G401 (cell line): ENCODE measurements around the gene RPL36A. TPM values are rescaled to one million over a fixed set of nuclear protein-coding genes. Genes with fewer than 3 reads are reported as not detected.

Experiments
- DNase-seq: peaks from one replicate; pipeline ENCODE4 v3.0.0-alpha.2; 2015; ENCODE audit warnings: low spot score
- in situ Hi-C: cut with HindIII; loops from 2 replicates; pipeline ENCODE4 v1.10.0; 2016; ENCODE audit warnings: low sequenced_read_pairs, mixed read lengths
- total RNA-seq: library from RNA; depleted of rRNA; stranded (reverse); fragments of >200 nt; shearing (Covaris generic); gene quantifications from 2 replicates; pipeline ENCODE4 v1.2.3, GENCODE V29; 2014; rRNA removed

Gene RPL36A
- total RNA-seq: 415 and 688 TPM in 2 replicates

DNA sequence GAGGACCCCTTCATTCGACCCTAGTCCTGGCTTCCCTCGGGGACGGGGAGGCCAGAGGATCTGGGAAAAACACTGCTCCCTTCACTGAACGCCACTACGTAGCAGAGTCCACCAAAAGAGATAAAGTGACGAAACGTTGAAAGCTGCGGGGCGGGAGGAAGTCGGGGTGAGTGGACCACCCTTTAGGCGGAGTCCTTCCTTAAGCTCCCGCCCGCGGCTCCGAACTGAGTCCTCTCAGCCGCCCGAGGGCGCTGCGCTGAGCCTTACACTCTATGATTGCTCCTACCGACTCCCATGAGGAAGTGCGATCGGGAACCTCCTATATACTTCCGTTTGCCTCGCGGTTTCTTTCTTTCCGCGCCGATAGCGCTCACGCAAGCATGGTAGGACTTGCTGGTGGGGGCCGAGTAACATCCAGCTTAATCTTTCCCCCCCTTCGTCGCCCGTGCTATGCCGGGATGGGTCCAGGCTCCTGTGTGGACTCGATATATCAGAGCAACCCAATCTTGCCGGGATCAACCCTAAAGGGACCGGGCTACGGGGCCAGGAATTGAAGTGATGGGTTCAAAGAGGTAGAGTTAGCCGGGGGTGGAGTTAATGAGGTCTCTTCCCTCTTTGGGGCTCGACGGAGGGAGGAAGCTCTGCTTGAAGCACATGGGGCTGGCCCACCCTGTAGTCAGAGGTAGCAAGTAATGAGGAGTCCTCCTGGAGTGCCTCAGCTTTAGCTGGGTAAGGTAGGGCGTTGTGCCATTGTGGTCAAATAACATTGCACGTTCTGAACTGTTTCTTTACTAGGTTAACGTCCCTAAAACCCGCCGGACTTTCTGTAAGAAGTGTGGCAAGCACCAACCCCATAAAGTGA is at the start of gene RPL36A:
TSS of gene RPL36A (plus strand) at position 348 of the 862 bp plus-strand sequence. CDS start at position 381, 33 bp downstream.
- in situ Hi-C loops: no loop called here
- peak; percentile 88 for DNase-seq

DNA sequence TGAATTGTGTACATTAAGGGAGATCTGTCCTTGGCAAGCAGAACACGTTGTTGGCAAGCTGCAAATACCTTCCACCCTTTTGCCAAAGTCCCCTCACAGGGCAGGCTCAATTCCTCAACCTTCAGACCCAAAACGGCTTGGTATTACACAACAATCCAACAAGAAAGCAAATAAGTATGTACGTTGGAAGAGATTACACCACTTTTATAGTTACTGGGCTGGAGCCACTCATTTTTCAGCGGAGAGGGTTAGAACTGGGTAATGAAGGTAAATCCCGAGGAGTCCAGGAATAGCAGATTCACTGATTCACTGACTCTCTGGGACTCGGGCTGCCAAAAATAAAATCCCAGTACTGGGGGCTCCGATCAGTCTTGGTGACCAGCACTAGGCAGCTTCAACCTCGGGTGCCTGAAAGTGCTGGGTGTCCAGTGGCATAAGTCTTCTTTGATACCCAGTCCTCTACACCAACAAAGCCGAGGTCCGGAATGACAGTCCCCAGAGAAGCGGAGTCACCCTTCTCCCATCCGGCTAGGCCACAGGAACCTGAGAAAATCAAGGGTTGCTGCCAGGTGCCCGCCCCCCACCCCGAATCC is 42.9 kb upstream of the RPL36A start:
- no peak for DNase-seq
- in situ Hi-C loops: no loop called here

DNA sequence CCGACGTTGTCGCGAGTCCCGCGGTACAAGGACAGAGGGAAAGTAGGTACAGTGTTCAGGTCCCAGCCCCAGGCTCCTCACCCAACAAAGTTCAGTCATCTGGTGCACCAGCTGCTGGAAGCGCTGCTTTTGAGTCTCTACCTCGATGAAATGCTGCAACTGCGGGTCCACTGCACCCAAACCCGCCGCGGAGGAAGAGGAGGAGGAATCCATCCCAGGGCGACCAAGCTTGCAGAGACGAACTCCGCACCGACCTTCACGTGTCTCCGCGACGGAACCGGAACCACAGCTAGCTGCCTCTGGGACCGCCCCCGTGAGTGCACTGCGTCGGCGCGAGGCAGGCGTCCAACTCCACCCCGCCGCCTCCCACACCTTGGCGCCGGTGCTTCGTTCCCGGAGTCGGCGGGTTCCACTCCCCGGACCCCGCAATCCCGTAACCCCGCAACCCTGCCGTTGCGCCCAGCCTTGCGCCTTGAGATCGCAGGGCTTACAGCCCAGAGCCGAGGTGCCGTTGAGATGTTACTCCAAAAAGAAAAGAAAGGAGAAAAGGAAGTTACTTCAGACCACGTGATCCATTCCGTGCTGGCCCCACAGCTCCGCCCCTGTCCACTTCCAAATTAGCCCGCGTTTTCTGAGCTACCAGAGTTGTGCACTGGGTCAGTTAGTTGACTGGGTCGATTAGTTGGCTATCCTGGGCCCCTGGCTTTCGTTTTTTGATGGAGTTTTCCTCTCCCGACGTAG is 42.2 kb upstream of the RPL36A start, which contains the start of gene TIMM8A:
TSS of gene TIMM8A (minus strand) at position 291 of the 741 bp plus-strand sequence. CDS start at position 213, 78 bp downstream.
- in situ Hi-C loops: no loop called here
- peak; percentile 75 for DNase-seq

DNA sequence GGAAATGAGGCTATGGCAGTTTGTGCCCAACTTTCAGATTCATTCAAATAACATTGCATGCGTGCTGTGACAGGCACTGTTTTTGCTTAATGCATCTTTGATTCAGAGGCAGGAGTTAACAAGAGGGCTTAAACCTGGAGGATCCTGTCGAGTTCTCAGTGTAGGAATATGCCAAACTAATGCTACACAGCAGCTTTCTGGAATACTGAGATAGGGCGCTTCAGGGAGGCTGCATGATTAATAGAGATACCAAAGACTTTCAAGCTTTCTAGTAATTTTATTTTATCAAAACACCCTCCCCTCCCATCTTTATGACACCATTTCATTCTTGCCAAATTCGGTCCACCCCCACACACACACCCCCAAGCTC is 41.6 kb upstream of the RPL36A start:
- in situ Hi-C loops: no loop called here

DNA sequence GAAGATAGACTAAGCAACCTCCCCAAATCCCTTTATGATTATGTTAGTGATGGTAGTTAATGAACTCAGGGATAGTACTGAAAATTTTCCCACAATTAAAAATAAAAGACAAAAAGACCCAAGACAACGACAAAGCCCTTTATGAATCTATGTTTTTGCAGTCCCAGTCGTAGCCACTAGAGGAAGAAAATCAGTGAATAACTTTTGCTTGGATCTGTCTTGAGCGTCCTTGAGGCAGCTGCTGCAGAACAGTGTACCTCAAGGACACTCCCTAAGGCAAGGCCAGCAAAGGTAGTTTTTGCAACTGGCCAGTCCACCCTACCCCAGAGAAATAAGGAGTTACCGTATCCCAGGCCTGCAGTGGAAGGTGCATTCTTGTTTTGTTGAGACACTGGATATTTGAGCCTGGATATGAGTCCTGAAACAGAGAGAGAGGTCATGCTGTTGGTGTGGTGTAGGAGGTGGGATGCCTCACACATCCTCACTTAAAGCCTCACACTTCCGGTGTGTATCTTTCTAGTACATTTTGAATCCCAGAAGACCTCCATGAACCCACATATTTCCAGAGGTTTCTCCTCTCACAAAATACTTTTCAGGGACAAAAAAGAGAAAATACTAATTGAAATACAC is 33.5 kb upstream of the RPL36A start:
- DNase-seq: no peak
- in situ Hi-C loops: no loop called here

More for the DNA sequence above, 41.6 kb upstream of the RPL36A start:
- no peak for DNase-seq

DNA sequence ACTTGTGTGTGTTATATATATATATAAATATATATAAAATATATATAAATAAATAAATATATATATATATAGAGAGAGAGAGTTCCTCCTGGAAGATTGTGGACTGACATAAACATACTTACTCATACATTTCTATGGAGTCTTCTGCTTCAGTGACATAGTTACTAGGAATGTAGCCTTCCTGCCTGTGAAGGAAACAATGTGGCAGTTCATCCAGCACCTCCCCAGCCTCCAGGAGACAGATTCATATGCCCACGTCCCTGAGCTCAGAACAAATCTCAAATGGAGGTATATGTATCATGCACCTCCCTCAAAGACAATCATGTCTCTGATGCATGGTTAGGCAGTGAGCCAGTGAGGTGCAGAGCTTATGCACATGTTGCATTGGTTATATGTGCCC is 30.8 kb upstream of the RPL36A start:
- in situ Hi-C loops: no loop called here
- DNase-seq: no peak

DNA sequence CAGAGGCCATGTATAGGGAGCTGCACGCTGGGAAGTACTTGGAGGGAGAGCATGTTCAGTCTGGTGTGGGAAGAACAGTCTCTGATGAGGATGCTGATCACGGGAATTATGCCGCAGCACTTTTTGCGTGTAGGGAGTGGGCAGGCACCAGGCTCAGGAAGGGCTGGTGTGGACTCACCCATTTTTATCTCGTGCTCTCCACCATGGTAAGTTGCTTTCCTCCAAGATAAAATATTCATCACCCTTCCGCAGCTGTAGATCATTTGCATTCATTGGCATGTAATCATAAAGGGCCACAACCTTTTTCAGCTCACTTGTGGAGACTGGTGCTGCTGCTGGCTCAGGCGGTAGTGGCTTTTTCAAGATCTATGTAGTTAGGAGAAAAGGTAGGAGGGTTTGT is 30.4 kb upstream of the RPL36A start:
- no peak for DNase-seq
- in situ Hi-C loops: no loop called here

DNA sequence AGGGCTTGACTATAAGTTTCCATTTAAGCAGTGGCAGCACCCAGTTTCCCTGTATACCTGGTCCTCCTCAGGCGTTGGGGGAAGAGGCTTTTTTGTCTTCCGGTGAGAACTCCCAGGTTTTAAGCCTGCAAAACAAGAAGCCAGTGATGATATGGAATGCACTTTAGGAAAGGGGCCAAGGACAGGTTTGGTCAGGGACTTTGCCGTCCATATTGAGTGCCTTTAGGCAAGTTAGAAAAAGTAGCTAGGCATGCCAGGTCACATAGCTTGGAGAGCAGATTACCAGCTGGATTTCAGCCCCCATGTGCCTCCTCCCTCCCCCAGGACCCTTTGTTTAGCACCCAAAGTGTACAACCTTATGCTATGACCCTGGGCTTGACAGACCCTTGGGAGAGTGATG is 28.7 kb upstream of the RPL36A start:
- in situ Hi-C loops: no loop called here
- no peak for DNase-seq

DNA sequence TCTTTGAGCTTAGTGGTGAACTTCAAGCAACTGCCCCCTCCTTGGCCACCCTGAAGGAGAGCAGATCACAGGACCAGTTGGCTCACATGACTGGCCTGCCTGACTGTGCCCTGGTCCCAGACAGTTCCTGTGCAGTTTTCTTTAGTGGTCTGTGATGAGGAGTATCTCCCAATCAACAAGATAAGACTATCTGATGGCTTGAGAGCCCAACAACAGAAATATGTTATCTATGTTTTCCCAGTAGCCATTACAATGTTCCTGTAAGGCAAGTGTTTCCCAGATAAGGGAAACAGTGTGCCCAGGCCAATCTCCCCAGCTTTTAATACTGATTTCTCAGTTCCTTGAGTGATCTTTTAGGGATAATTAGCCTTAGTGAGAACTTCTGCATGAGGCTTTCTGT is 28.1 kb upstream of the RPL36A start:
- in situ Hi-C loops: no loop called here
- DNase-seq: no peak

DNA sequence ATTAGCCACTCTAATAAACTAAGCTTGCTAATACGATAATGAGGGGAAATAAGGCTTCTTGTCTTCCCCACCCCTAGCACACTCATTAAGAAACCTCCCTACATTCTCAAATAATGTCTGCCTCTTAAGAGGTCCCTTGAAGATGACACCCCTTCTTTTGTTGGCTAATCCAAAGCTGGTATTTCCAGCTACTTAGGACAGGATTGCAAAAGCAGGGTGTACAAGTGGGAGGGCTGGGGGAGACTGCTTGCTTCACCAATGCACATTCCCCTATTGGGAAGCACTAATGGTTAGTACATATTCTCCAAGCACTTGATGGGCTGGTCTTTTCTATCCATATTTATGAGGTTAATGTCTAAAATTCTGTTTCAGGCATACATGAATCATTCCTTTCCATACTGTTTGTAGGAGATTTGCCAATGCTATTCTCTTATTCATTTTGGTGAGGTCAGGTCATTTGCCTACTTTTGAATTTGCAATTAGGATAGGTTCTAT is 25.5 kb upstream of the RPL36A start:
- in situ Hi-C loops: no loop called here
- no peak for DNase-seq

DNA sequence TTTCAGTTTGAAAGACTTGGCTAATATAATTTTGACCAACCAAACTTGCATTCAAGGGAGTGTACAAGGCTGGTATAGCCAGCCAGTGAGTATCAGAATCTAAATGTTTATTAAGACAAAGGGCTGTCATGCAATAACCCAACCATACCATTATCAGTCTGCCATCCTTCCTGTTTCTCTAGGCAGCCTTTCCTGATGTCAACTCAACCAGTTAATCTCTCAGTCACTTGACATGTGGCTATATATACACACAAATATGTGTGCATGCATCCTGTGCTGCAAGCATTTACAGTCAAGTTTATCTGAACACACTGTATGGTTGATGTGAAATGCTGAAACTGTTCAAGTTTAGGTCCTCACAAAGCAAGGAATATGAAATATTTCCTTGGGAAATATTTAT is 22.0 kb upstream of the RPL36A start:
- in situ Hi-C loops: no loop called here

DNA sequence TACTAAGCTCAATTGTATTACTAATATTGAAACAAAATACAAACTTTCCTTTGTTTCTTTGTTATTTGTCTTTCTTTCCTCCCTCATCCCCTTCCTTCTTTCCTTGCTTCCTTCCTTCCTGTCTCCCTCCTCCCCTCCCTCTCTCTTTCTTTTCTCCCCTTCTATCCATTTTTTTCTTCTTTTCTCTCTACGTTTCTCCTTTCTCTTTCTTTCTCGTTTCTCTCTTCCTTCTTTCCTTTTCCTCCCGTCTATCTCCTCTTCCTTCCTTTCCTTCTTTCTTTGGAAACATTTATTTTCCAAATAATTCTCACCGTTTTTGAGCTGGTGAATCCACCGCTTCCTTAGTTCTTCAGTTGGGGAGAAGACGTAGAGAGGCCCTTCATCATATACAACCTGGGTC is 21.1 kb upstream of the RPL36A start:
- in situ Hi-C loops: no loop called here
- no peak for DNase-seq

More for the DNA sequence above, 22.0 kb upstream of the RPL36A start:
- no peak for DNase-seq

DNA sequence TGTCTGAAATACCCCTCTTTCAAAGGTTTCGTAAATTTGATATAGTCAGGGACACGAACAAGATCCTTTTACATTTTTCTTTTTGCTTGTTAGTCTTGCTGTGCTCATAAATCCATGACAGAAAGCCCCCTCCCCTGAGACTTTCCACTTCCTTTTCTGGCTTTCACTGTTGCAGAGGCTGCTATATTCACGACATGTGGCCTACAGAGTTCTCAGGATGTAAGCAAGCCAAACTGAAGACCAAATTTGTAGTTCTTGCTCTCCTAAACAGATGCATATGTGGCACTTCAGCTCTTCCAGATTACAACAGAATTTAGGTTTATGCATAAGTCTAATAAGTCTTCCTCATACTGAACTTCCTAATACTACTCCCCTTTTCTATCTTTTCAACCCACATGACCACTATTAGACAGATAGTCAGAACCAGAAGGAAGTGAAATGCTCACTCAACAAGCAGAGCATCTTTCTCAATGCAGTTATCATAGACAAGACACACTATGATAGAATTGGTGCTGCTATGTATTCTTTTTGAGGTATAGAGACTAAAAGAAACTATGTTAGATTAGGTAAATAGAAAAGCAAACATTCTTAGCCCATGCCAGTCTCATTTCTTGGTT is 19.8 kb upstream of the RPL36A start:
- in situ Hi-C loops: no loop called here
- no peak for DNase-seq

DNA sequence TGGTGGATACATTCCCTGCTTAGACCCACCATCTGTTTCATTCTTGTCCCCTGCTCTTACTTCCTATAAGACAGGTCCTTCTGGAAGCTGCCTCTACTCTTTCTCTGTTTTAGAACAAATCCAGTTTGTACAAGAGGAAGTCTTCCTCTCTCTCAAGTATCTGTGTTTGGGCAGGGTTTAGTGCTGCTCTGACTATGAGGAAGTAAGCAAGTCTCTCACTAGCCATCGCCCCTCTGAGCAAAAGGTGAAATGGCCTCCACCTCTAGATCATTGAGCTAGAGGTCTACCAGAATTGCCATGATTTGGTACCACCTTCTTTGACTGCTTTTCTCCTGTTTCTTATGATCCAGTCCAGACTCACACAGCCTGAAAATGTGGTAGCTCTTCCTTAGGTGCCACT is 13.3 kb upstream of the RPL36A start:
- DNase-seq: no peak
- in situ Hi-C loops: no loop called here

DNA sequence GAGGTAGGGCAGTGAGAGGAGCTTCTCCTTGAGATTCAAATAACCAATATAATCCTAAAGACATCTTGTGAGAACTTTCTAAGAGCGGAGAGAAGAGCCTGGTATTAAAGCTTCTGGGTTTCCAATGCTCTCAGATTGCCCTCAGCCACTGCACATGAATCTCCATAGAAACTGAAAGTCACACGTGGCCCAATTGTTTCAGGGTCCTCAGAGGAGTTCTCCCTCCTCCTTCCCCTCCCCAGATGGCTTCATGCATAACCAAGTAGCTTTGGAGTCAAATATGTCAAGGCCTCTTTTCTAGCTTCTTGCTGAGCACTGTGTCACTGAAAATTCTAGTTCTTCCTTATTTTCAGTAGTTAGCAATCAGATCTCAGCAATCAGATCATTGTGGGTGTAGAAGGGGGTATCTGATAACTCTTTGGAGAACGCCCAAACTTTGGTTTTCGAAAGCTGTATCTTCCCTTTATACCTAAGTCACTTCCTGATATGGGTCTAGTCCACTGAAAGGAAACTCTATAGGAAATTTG is 7.1 kb upstream of the RPL36A start:
- DNase-seq: no peak
- in situ Hi-C loops: no loop called here

DNA sequence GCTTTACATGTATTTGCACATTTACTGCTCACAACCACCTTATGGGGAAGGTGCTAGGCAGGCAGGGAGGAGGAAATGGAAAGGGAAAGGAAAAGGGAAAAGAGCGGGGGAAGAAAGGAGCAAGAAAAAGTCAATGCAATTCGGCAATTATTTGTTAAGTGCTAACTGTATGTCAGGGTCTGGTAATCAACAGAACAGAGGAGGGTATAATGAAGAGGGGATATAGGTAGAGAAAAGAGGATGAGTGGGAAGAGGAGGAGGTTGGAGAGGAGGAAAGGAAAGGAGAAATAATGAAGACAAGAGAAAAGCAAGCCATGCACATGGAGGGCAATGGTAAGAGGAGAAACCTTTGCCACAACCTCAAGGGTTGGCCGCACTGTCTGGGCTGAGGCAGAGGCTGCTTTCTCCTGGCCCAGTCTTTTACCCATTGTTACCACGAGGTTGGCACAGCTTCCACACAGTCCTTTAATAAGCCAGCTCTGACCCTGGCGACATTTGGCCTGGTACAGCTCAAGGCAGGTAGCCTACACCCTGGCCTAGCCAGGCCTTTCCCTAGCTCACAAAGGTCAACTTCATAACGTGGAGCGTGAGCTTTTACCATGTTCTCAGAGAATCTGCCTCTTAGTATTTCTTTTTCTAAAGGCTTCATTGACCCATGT is 5.7 kb upstream of the RPL36A start:
- in situ Hi-C loops: no loop called here

DNA sequence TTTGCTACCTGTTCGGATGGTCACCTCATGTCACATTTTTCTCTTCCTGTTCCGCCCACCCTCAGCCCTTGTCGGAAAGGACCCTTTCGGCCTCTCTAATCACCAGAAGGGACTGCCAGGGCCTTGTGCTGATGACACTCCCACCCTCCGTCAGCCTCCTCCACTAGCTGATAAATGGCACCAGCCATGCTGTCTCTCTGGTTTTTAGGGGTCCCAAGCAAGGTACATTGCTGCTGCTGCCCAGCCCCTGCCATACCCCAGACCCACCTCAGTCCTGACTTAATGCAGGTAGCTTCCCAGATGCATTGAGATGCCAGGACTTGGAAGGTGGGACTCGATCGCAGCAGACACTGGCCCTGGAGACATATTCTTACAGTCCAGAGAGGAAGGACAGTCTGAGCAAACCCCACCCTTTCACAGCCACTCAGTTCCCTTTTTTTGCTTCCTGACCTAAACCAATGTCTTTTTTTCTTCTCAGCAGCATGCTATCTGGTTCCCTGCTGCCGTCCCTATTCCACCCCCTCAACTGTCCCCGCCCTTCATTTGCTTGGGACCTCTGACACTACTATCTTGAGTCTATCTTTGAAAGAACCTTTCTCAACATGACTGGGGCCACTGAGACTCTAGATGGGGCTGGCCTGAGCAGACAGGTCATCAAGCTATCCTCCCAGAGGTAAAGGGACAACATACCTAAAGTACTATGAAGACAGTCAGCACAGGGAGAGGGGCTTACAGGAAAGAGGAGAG is 4.8 kb upstream of the RPL36A start, which contains the start of gene BTK:
TSS of gene BTK (minus strand) at position 397 of the 747 bp plus-strand sequence. CDS start 10,907 bp downstream, outside the sequence.
- in situ Hi-C loops: no loop called here
- DNase-seq: no peak

More for the DNA sequence above, 5.7 kb upstream of the RPL36A start:
- DNase-seq: no peak
